ENCODE measurements around the gene DAB2.
"Not testable (repeated sequence)": the region's sequence is repeated elsewhere in the genome, so short reads cannot be mapped to it uniquely, and the experiment has no call there.

- not testable (repeated sequence) for TF ChIP-seq CTCF, POLR2A (IDR thresholded peaks at IDR 0.05)
Measured at GRCh38 chr5:39402140-39402539, 22.6 kb downstream of the DAB2 start.

Data from lower leg skin (tissue), 3 donors.